HepG2 (cell line): ENCODE data around the gene GPR25. TPM values are rescaled to one million over a fixed set of nuclear protein-coding genes. Genes with fewer than 3 reads are reported as not detected.
A peak's percentile ranks its signal among the peaks of the same experiment; 100 is the strongest.

Experiments used
- DR1 ChIP-seq: sonication (generic); formaldehyde crosslinking; IDR thresholded peaks from 2 replicates; pipeline ENCODE4 v1.8.0; 2021; ENCODE audit warnings: mild to moderate bottlenecking, missing genetic modification reagents, inconsistent platforms
- FLYWCH1 ChIP-seq: sonication (generic); formaldehyde crosslinking; IDR thresholded peaks from 2 replicates; pipeline ENCODE4 v1.8.1; 2023; ENCODE audit warnings: mild to moderate bottlenecking, missing genetic modification reagents
- FOSL2 ChIP-seq: sonication (generic); formaldehyde crosslinking; IDR thresholded peaks from 2 replicates; pipeline ENCODE4 v1.4.0; 2020; ENCODE audit warnings: missing genetic modification reagents
- GATAD1 ChIP-seq: IDR thresholded peaks from 2 replicates; pipeline ENCODE4 v1.6.1; 2016; ENCODE audit warnings: missing genetic modification reagents, missing compliant biosample characterization
- HOXD1 ChIP-seq: sonication (generic); formaldehyde crosslinking; IDR thresholded peaks from 2 replicates; pipeline ENCODE4 v1.5.0; 2020; ENCODE audit warnings: missing genetic modification reagents
- JARID2 ChIP-seq: sonication (generic); formaldehyde crosslinking; IDR thresholded peaks from 2 replicates; pipeline ENCODE4 v1.8.1; 2023; ENCODE audit warnings: missing genetic modification reagents, inconsistent platforms; ENCODE audit not compliant: insufficient replicate concordance
- KDM4B ChIP-seq: sonication (generic); formaldehyde crosslinking; IDR thresholded peaks from 2 replicates; pipeline ENCODE4 v1.4.0; 2020; ENCODE audit warnings: missing genetic modification reagents
- MAF1 ChIP-seq: sonication (generic); formaldehyde crosslinking; IDR thresholded peaks from 2 replicates; pipeline ENCODE4 v1.5.0; 2020; ENCODE audit warnings: missing genetic modification reagents, borderline replicate concordance
- NKX3-1 ChIP-seq: sonication (generic); formaldehyde crosslinking; IDR thresholded peaks from 2 replicates; pipeline ENCODE4 v1.5.0; 2020; ENCODE audit warnings: missing genetic modification reagents
- REPIN1 ChIP-seq: sonication (generic); formaldehyde crosslinking; IDR thresholded peaks from 2 replicates; pipeline ENCODE4 v1.8.0; 2022; ENCODE audit warnings: missing genetic modification reagents, low read depth, mild to moderate bottlenecking, borderline replicate concordance
- RORA ChIP-seq: sonication (generic); formaldehyde crosslinking; IDR thresholded peaks from 2 replicates; pipeline ENCODE4 v1.5.0; 2020; ENCODE audit warnings: mild to moderate bottlenecking, missing genetic modification reagents, moderate library complexity
- SMAD3 ChIP-seq: sonication (generic); formaldehyde crosslinking; IDR thresholded peaks from 2 replicates; pipeline ENCODE4 v1.4.0; 2020; ENCODE audit warnings: missing genetic modification reagents
- SP1 ChIP-seq, 2 experiments: fragments of 450-650 bp in 1 of 2; sonication (generic) in 1 of 2; formaldehyde crosslinking in 1 of 2; IDR thresholded peaks; 2 replicates each; pipeline versions ENCODE4 v1.4.0 to v1.6.1; 2016 to 2020; ENCODE audit warnings: missing genetic modification reagents in 1 of 2
- SUZ12 ChIP-seq: fragments of 150-350 bp; IDR thresholded peaks from 2 replicates; pipeline ENCODE4 v1.6.1; 2014; ENCODE audit warnings: low read depth, low read length
- ZBTB42 ChIP-seq: sonication (generic); formaldehyde crosslinking; IDR thresholded peaks from 2 replicates; pipeline ENCODE4 v1.5.0; 2020; ENCODE audit warnings: mild to moderate bottlenecking, missing genetic modification reagents
- ZNF260 ChIP-seq: sonication (generic); formaldehyde crosslinking; IDR thresholded peaks from 2 replicates; pipeline ENCODE4 v1.4.0; 2020; ENCODE audit warnings: missing genetic modification reagents, low read depth, mild to moderate bottlenecking, borderline replicate concordance
- ZNF558 ChIP-seq: sonication (generic); formaldehyde crosslinking; IDR thresholded peaks from 2 replicates; pipeline ENCODE4 v1.9.0; 2022; ENCODE audit warnings: mild to moderate bottlenecking, missing genetic modification reagents, borderline replicate concordance
- ZNF674 ChIP-seq: sonication (generic); formaldehyde crosslinking; IDR thresholded peaks from 2 replicates; pipeline ENCODE4 v1.5.0; 2020; ENCODE audit warnings: low read depth, mild to moderate bottlenecking, missing genetic modification reagents
- polyA plus RNA-seq, 8 experiments: library from polyadenylated mRNA; depleted of rRNA in 3 of 8; stranded (reverse) in 7 of 8; unstranded in 1 of 8; fragments of >200 nt; fragmentation: Illumina TruSeq in 4 of 8; extraction: Trizol in 4 of 8; gene quantifications; 2 replicates each; pipeline versions ENCODE4 v1.2.1 to v1.2.3, GENCODE V29; 2011 to 2016; ENCODE audit warnings: low read depth in 4 of 8, missing spikeins in 1 of 8, mixed read lengths in 1 of 8; ENCODE audit not compliant: insufficient read depth in 1 of 8
- total RNA-seq, 5 experiments: library from RNA; depleted of rRNA; stranded (reverse); fragments of >200 nt; fragmentation: Illumina TruSeq; extraction: Trizol; gene quantifications; 2 replicates each; pipeline ENCODE4 v1.2.3, GENCODE V29; 2016; ENCODE audit warnings: low read depth in 1 of 5
- TF ChIP-seq, protein P1 (sequence below): sonication (generic); formaldehyde crosslinking; IDR thresholded peaks from 2 replicates; pipeline ENCODE4 v1.4.0; 2020; ENCODE audit warnings: mild to moderate bottlenecking, missing genetic modification reagents
- TF ChIP-seq, protein P2 (sequence below): sonication (generic); formaldehyde crosslinking; IDR thresholded peaks from 2 replicates; pipeline ENCODE4 v1.4.0; 2020; ENCODE audit warnings: mild to moderate bottlenecking, low read depth, missing genetic modification reagents
- TF ChIP-seq, protein P3 (sequence below): sonication (generic); formaldehyde crosslinking; IDR thresholded peaks from 2 replicates; pipeline ENCODE4 v1.4.0; 2020; ENCODE audit warnings: mild to moderate bottlenecking, missing genetic modification reagents

Gene GPR25
- total and polyA plus RNA-seq, 2 of the 13 experiments (the other 11 are each of a cell fraction or from before 2014, with no cell fraction given), result not detected

DNA sequence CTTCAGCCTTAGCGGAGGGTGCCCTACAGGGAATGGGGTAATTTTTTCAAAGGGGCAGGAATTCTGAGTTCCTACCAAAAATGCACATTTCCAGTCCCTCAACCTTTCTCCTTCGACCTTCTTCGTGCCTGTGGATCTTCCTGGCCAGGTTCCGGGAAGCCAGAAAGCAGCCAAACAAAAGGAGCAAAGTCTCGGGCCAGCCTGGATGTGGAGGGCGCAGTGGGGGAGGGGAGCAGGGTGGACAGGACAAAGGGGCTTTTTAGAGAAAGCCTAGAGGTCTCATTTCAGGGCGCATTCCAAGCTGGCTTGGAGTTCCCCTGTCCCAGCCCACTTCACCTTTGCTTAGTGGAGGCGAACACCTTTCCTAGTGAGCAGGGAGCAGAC is 19.0 kb downstream of the GPR25 start (continued):
- 0 out of 2 replicates have a peak, but pooled peaks have one; percentile 45 for TF ChIP-seq MAF1 (CRISPR knock-in tag)
- TF ChIP-seq RORA (CRISPR knock-in tag), result no peak
- TF ChIP-seq, protein P1, sequence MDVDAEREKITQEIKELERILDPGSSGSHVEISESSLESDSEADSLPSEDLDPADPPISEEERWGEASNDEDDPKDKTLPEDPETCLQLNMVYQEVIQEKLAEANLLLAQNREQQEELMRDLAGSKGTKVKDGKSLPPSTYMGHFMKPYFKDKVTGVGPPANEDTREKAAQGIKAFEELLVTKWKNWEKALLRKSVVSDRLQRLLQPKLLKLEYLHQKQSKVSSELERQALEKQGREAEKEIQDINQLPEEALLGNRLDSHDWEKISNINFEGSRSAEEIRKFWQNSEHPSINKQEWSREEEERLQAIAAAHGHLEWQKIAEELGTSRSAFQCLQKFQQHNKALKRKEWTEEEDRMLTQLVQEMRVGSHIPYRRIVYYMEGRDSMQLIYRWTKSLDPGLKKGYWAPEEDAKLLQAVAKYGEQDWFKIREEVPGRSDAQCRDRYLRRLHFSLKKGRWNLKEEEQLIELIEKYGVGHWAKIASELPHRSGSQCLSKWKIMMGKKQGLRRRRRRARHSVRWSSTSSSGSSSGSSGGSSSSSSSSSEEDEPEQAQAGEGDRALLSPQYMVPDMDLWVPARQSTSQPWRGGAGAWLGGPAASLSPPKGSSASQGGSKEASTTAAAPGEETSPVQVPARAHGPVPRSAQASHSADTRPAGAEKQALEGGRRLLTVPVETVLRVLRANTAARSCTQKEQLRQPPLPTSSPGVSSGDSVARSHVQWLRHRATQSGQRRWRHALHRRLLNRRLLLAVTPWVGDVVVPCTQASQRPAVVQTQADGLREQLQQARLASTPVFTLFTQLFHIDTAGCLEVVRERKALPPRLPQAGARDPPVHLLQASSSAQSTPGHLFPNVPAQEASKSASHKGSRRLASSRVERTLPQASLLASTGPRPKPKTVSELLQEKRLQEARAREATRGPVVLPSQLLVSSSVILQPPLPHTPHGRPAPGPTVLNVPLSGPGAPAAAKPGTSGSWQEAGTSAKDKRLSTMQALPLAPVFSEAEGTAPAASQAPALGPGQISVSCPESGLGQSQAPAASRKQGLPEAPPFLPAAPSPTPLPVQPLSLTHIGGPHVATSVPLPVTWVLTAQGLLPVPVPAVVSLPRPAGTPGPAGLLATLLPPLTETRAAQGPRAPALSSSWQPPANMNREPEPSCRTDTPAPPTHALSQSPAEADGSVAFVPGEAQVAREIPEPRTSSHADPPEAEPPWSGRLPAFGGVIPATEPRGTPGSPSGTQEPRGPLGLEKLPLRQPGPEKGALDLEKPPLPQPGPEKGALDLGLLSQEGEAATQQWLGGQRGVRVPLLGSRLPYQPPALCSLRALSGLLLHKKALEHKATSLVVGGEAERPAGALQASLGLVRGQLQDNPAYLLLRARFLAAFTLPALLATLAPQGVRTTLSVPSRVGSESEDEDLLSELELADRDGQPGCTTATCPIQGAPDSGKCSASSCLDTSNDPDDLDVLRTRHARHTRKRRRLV (CRISPR knock-in tag), result no peak
- peak; percentile 22; the same call in 1 of the 2 replicates for TF ChIP-seq REPIN1 (CRISPR knock-in tag)
- TF ChIP-seq, protein P2, sequence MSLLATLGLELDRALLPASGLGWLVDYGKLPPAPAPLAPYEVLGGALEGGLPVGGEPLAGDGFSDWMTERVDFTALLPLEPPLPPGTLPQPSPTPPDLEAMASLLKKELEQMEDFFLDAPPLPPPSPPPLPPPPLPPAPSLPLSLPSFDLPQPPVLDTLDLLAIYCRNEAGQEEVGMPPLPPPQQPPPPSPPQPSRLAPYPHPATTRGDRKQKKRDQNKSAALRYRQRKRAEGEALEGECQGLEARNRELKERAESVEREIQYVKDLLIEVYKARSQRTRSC (CRISPR knock-in tag), result no peak
- no peak for TF ChIP-seq SP1 (IDR thresholded peaks at IDR 0.05)
- no peak; the same call in 1 of the 2 replicates for TF ChIP-seq SP1 (CRISPR knock-in tag; IDR thresholded peaks at IDR 0.05)
- TF ChIP-seq FOSL2 (CRISPR knock-in tag), result peak; percentile 37; the same call in 1 of the 2 replicates
- TF ChIP-seq JARID2 (CRISPR knock-in tag), result no peak
- TF ChIP-seq SUZ12, result no peak
- no peak for TF ChIP-seq SMAD3 (CRISPR knock-in tag)
- no peak for TF ChIP-seq DR1 (CRISPR knock-in tag)
- TF ChIP-seq ZBTB42 (CRISPR knock-in tag), result no peak
- TF ChIP-seq ZNF674 (CRISPR knock-in tag), result no peak
- TF ChIP-seq KDM4B, result no peak
- TF ChIP-seq, protein P3, sequence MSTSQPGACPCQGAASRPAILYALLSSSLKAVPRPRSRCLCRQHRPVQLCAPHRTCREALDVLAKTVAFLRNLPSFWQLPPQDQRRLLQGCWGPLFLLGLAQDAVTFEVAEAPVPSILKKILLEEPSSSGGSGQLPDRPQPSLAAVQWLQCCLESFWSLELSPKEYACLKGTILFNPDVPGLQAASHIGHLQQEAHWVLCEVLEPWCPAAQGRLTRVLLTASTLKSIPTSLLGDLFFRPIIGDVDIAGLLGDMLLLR (CRISPR knock-in tag), result 0 out of 2 replicates have a peak, but pooled peaks have one; percentile 46
- no peak for TF ChIP-seq ZNF260
- TF ChIP-seq ZNF558, result peak; percentile 45; the same call in 1 of the 2 replicates
- TF ChIP-seq HOXD1, result no peak
- TF ChIP-seq NKX3-1 (CRISPR knock-in tag), result no peak
- no peak for TF ChIP-seq GATAD1 (CRISPR knock-in tag)
- TF ChIP-seq FLYWCH1 (CRISPR knock-in tag), result no peak
